CMK (cell line): Measurements from ENCODE around the gene WDR47.
A peak's percentile ranks its signal among the peaks of the same experiment; 100 is the strongest.

Experiments used
- DNase-seq: peaks from one replicate; pipeline ENCODE4 v3.0.0-alpha.2; 2010; ENCODE audit warnings: low read depth

WDR47 gene

GRCh38 chr1:109041621-109042468, at the start of gene WDR47:
Gene WDR47 (minus strand): TSS chr1:109042102. CDS start chr1:109023512, 18,590 bp downstream.
- peak; percentile 95 for DNase-seq

- peak; percentile 26 for DNase-seq
These were observed 49.4 kb upstream of the WDR47 start for GRCh38 chr1:109091078-109091838.

- peak; percentile 88 for DNase-seq
These were observed 48.5 kb upstream of the WDR47 start, which contains the start of gene TMEM167B for GRCh38 chr1:109090196-109091077. Gene TMEM167B (plus strand): TSS chr1:109090764. CDS start chr1:109090873, 109 bp downstream.

- DNase-seq = peak; percentile 55
These were observed 47.5 kb upstream of the WDR47 start for GRCh38 chr1:109089242-109090015.

- no peak for DNase-seq
These were observed 42.9 kb upstream of the WDR47 start for GRCh38 chr1:109084563-109085517.

GRCh38 chr1:109083923-109084322, 42.0 kb upstream of the WDR47 start:
- no peak for DNase-seq

GRCh38 chr1:109083501-109083900, 41.6 kb upstream of the WDR47 start:
- no peak for DNase-seq

- no peak for DNase-seq
These were observed 38.7 kb upstream of the WDR47 start for GRCh38 chr1:109080441-109081082.

GRCh38 chr1:109079240-109079622, 37.3 kb upstream of the WDR47 start:
- DNase-seq = no peak

GRCh38 chr1:109078317-109078716, 36.4 kb upstream of the WDR47 start:
- no peak for DNase-seq

GRCh38 chr1:109075531-109076490, 33.9 kb upstream of the WDR47 start, which contains the start of gene TAF13:
Gene TAF13 (minus strand): TSS chr1:109076003. CDS start chr1:109075947, 56 bp downstream.
- peak; percentile 79 for DNase-seq

- no peak for DNase-seq
These were observed 27.4 kb upstream of the WDR47 start for GRCh38 chr1:109069294-109069693.

- no peak for DNase-seq
These were observed 26.0 kb upstream of the WDR47 start for GRCh38 chr1:109067883-109068282.

GRCh38 chr1:109065137-109065536, 23.2 kb upstream of the WDR47 start:
- no peak for DNase-seq

- DNase-seq = no peak
These were observed 19.3 kb upstream of the WDR47 start for GRCh38 chr1:109061183-109061582.

- no peak for DNase-seq
These were observed 18.8 kb upstream of the WDR47 start for GRCh38 chr1:109060707-109061106.

- no peak for DNase-seq
These were observed 17.1 kb upstream of the WDR47 start for GRCh38 chr1:109059026-109059425.

GRCh38 chr1:109056064-109056463, 14.2 kb upstream of the WDR47 start:
- DNase-seq = no peak
